Memory B cell (primary cell): ENCODE data around the gene SNX21.
"Not testable (repeated sequence)": the region's sequence is repeated elsewhere in the genome, so short reads cannot be mapped to it uniquely, and the experiment has no call there.

ENCODE experiments used
- ATAC-seq: fragments of 150-1000 bp; cut with Tn5 transposase; 2 replicates; pipeline ENCODE4 v1.10.0; 2021; ENCODE audit warnings: low read depth, mild to moderate bottlenecking, moderate library complexity
- DNase-seq, 2 donors: peaks; one replicate each; pipeline ENCODE4 v3.0.0; 2022; ENCODE audit warnings: low spot score in 2 of 2
- H3K27ac Mint-ChIP-seq: one replicate; pipeline ENCODE4 v1.8.0; 2022; ENCODE audit warnings: mild to moderate bottlenecking, moderate library complexity, mixed read lengths
- H3K27me3 Mint-ChIP-seq: one replicate; pipeline ENCODE4 v1.8.0; 2022; ENCODE audit warnings: mixed read lengths
- H3K36me3 Mint-ChIP-seq: one replicate; pipeline ENCODE4 v1.8.0; 2022; ENCODE audit warnings: mild to moderate bottlenecking, mixed read lengths
- H3K4me1 Mint-ChIP-seq: one replicate; pipeline ENCODE4 v1.8.0; 2022; ENCODE audit warnings: mixed read lengths
- H3K4me3 Mint-ChIP-seq: one replicate; pipeline ENCODE4 v1.8.0; 2022; ENCODE audit warnings: mild to moderate bottlenecking, moderate library complexity, mixed read lengths
- H3K9me3 Mint-ChIP-seq: one replicate; pipeline ENCODE4 v1.8.0; 2022; ENCODE audit warnings: mixed read lengths

Gene SNX21

GRCh38 chr20:45833030-45833882, at the start of gene SNX21:
Gene SNX21 (plus strand): TSS chr20:45833799. CDS start chr20:45833920, 121 bp downstream.
- no peaks in the 10 kb centered on the region for H3K9me3 Mint-ChIP-seq
- no peaks in the 10 kb centered on the region for H3K27me3 Mint-ChIP-seq
- H3K4me1 Mint-ChIP-seq, result peaks cover 7% of the 10 kb centered on the region
- DNase-seq (peak in 1 of 2 donors; percentile 21), ATAC-seq (peak; percentile 74)
- H3K4me3 Mint-ChIP-seq, result peak within 1 kb of the TSS; percentile 92
- H3K36me3 Mint-ChIP-seq, result no peaks in the 10 kb centered on the region
- H3K27ac Mint-ChIP-seq, result no peak within 1 kb of the TSS

- no peaks in the 10 kb centered on the region for H3K9me3 Mint-ChIP-seq
- DNase-seq, result no peak
- H3K4me3 Mint-ChIP-seq, result peak overlapping the region; percentile 64
- peak overlapping the region; percentile 38 for H3K27ac Mint-ChIP-seq
- H3K36me3 Mint-ChIP-seq, result peaks cover 7% of the 10 kb centered on the region
- ATAC-seq, result no peak
- H3K27me3 Mint-ChIP-seq, result peaks cover 2% of the 10 kb centered on the region
- peaks cover 17% of the 10 kb centered on the region for H3K4me1 Mint-ChIP-seq
Observed at GRCh38 chr20:45788351-45788750, 45.2 kb upstream of the SNX21 start.

GRCh38 chr20:45792317-45793118, 41.1 kb upstream of the SNX21 start:
- Mint-ChIP-seq H3K9me3 (no peaks in the 10 kb centered on the region), H3K36me3 (peaks cover 22% of the 10 kb centered on the region)
- no peak for DNase-seq

GRCh38 chr20:45796337-45797065, 37.1 kb upstream of the SNX21 start:
- Mint-ChIP-seq H3K27me3 (no peaks in the 10 kb centered on the region), H3K4me1 (peaks cover 25% of the 10 kb centered on the region), H3K27ac (no peak overlapping the region), H3K4me3 (no peak overlapping the region), H3K36me3 (peaks cover 26% of the 10 kb centered on the region), H3K9me3 (no peaks in the 10 kb centered on the region)
- no peak for ATAC-seq
- no peak for DNase-seq

More at GRCh38 chr20:45792317-45793118, 41.1 kb upstream of the SNX21 start:
- Mint-ChIP-seq H3K4me1 (peaks cover 17% of the 10 kb centered on the region), H3K4me3 (peak overlapping the region; percentile 90), H3K27me3 (no peaks in the 10 kb centered on the region), H3K27ac (peak overlapping the region; percentile 93)
- ATAC-seq, result peak; percentile 28

- H3K9me3 Mint-ChIP-seq, DNase-seq, ATAC-seq, H3K27ac Mint-ChIP-seq, H3K27me3 Mint-ChIP-seq, H3K4me3 Mint-ChIP-seq: not testable (repeated sequence)
- Mint-ChIP-seq H3K4me1 (peaks cover 18% of the 10 kb centered on the region), H3K36me3 (peaks cover 31% of the 10 kb centered on the region)
Observed at GRCh38 chr20:45797510-45797909, 36.1 kb upstream of the SNX21 start.

- not testable (repeated sequence) for H3K27me3 Mint-ChIP-seq, H3K9me3 Mint-ChIP-seq, H3K27ac Mint-ChIP-seq, H3K4me3 Mint-ChIP-seq, DNase-seq, ATAC-seq
- Mint-ChIP-seq H3K36me3 (peaks cover 27% of the 10 kb centered on the region), H3K4me1 (peaks cover 14% of the 10 kb centered on the region)
Observed at GRCh38 chr20:45797955-45798354, 35.6 kb upstream of the SNX21 start.

- H3K9me3 Mint-ChIP-seq, result no peaks in the 10 kb centered on the region
- H3K27ac Mint-ChIP-seq, result no peak overlapping the region
- H3K36me3 Mint-ChIP-seq, result peaks cover 31% of the 10 kb centered on the region
- ATAC-seq (peak; percentile 88), DNase-seq (peak; percentile 52 to 53)
- H3K4me3 Mint-ChIP-seq, result no peak overlapping the region
- no peaks in the 10 kb centered on the region for H3K27me3 Mint-ChIP-seq
- H3K4me1 Mint-ChIP-seq, result peaks cover 11% of the 10 kb centered on the region
Observed at GRCh38 chr20:45798935-45799642, 34.5 kb upstream of the SNX21 start.

- DNase-seq (no peak), ATAC-seq (no peak)
- H3K36me3 Mint-ChIP-seq, result peaks cover 31% of the 10 kb centered on the region
- no peak overlapping the region for H3K27ac Mint-ChIP-seq
- no peak overlapping the region for H3K4me3 Mint-ChIP-seq
- no peaks in the 10 kb centered on the region for H3K27me3 Mint-ChIP-seq
- peaks cover 10% of the 10 kb centered on the region for H3K4me1 Mint-ChIP-seq
- no peaks in the 10 kb centered on the region for H3K9me3 Mint-ChIP-seq
Observed at GRCh38 chr20:45801851-45802250, 31.7 kb upstream of the SNX21 start.

- ATAC-seq (no peak), DNase-seq (no peak)
- H3K36me3 Mint-ChIP-seq, result peaks cover 27% of the 10 kb centered on the region
- H3K9me3 Mint-ChIP-seq, result no peaks in the 10 kb centered on the region
- no peak overlapping the region for H3K27ac Mint-ChIP-seq
- peaks cover 8% of the 10 kb centered on the region for H3K4me1 Mint-ChIP-seq
- no peaks in the 10 kb centered on the region for H3K27me3 Mint-ChIP-seq
- no peak overlapping the region for H3K4me3 Mint-ChIP-seq
Observed at GRCh38 chr20:45810191-45810970, 23.2 kb upstream of the SNX21 start.

GRCh38 chr20:45812157-45813005, 21.2 kb upstream of the SNX21 start, which contains the start of gene UBE2C:
Gene UBE2C (plus strand): TSS chr20:45812644. CDS start chr20:45812696, 52 bp downstream.
- peak; percentile 75 to 88 for DNase-seq
- H3K27ac Mint-ChIP-seq, result peak within 1 kb of the TSS; percentile 41
- peak within 1 kb of the TSS; percentile 85 for H3K4me3 Mint-ChIP-seq
- peaks cover 21% of the 10 kb centered on the region for H3K36me3 Mint-ChIP-seq
- ATAC-seq, result peak; percentile 99
- H3K27me3 Mint-ChIP-seq, result no peaks in the 10 kb centered on the region
- H3K4me1 Mint-ChIP-seq, result peaks cover 8% of the 10 kb centered on the region
- H3K9me3 Mint-ChIP-seq, result no peaks in the 10 kb centered on the region

GRCh38 chr20:45813006-45813340, 20.6 kb upstream of the SNX21 start:
- Mint-ChIP-seq H3K4me3 (peak overlapping the region; percentile 85), H3K27ac (no peak overlapping the region), H3K27me3 (no peaks in the 10 kb centered on the region), H3K4me1 (peaks cover 8% of the 10 kb centered on the region), H3K36me3 (peaks cover 19% of the 10 kb centered on the region), H3K9me3 (no peaks in the 10 kb centered on the region)
- DNase-seq (no peak), ATAC-seq (no peak)

- no peak for ATAC-seq
- DNase-seq, result no peak
- Mint-ChIP-seq H3K36me3 (peaks cover 18% of the 10 kb centered on the region), H3K4me1 (peaks cover 8% of the 10 kb centered on the region), H3K27me3 (no peaks in the 10 kb centered on the region), H3K4me3 (peak overlapping the region; percentile 85), H3K27ac (no peak overlapping the region), H3K9me3 (no peaks in the 10 kb centered on the region)
Observed at GRCh38 chr20:45813489-45813888, 20.1 kb upstream of the SNX21 start.
